ENCODE results near the gene WDR26.

GRCh38 chr1:224408294-224408590 is 26.4 kb downstream of the WDR26 start:
- TF ChIP-seq, protein P1, sequence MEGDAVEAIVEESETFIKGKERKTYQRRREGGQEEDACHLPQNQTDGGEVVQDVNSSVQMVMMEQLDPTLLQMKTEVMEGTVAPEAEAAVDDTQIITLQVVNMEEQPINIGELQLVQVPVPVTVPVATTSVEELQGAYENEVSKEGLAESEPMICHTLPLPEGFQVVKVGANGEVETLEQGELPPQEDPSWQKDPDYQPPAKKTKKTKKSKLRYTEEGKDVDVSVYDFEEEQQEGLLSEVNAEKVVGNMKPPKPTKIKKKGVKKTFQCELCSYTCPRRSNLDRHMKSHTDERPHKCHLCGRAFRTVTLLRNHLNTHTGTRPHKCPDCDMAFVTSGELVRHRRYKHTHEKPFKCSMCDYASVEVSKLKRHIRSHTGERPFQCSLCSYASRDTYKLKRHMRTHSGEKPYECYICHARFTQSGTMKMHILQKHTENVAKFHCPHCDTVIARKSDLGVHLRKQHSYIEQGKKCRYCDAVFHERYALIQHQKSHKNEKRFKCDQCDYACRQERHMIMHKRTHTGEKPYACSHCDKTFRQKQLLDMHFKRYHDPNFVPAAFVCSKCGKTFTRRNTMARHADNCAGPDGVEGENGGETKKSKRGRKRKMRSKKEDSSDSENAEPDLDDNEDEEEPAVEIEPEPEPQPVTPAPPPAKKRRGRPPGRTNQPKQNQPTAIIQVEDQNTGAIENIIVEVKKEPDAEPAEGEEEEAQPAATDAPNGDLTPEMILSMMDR (tag by site-specific recombination; IDR thresholded peaks at IDR 0.05) = no peak
- TF ChIP-seq PRDM1 (tag by site-specific recombination; IDR thresholded peaks at IDR 0.05) = no peak
- TF ChIP-seq ZNF174 (tag by site-specific recombination; IDR thresholded peaks at IDR 0.05) = no peak
- TF ChIP-seq ZNF280D (tag by site-specific recombination; IDR thresholded peaks at IDR 0.05) = no peak
- TF ChIP-seq ZNF416 (tag by site-specific recombination; IDR thresholded peaks at IDR 0.05) = no peak
- no peak for TF ChIP-seq ELK4 (IDR thresholded peaks at IDR 0.05; ENCODE audit: borderline replicate concordance, low read depth, low read length)

Measured in HEK293 (cell line).